Dedifferentiated amniotic fluid mesenchymal stem cell (primary cell): ENCODE measurements around the gene USP32.
"Not testable (repeated sequence)": the region's sequence is repeated elsewhere in the genome, so short reads cannot be mapped to it uniquely, and the experiment has no call there.

ENCODE experiments used
- DNase-seq: peaks from one replicate; pipeline ENCODE4 v3.0.0-alpha.2; 2016; ENCODE audit errors: extremely low spot score

USP32 gene, protein sequence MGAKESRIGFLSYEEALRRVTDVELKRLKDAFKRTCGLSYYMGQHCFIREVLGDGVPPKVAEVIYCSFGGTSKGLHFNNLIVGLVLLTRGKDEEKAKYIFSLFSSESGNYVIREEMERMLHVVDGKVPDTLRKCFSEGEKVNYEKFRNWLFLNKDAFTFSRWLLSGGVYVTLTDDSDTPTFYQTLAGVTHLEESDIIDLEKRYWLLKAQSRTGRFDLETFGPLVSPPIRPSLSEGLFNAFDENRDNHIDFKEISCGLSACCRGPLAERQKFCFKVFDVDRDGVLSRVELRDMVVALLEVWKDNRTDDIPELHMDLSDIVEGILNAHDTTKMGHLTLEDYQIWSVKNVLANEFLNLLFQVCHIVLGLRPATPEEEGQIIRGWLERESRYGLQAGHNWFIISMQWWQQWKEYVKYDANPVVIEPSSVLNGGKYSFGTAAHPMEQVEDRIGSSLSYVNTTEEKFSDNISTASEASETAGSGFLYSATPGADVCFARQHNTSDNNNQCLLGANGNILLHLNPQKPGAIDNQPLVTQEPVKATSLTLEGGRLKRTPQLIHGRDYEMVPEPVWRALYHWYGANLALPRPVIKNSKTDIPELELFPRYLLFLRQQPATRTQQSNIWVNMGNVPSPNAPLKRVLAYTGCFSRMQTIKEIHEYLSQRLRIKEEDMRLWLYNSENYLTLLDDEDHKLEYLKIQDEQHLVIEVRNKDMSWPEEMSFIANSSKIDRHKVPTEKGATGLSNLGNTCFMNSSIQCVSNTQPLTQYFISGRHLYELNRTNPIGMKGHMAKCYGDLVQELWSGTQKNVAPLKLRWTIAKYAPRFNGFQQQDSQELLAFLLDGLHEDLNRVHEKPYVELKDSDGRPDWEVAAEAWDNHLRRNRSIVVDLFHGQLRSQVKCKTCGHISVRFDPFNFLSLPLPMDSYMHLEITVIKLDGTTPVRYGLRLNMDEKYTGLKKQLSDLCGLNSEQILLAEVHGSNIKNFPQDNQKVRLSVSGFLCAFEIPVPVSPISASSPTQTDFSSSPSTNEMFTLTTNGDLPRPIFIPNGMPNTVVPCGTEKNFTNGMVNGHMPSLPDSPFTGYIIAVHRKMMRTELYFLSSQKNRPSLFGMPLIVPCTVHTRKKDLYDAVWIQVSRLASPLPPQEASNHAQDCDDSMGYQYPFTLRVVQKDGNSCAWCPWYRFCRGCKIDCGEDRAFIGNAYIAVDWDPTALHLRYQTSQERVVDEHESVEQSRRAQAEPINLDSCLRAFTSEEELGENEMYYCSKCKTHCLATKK (N-terminal part only)

DNA sequence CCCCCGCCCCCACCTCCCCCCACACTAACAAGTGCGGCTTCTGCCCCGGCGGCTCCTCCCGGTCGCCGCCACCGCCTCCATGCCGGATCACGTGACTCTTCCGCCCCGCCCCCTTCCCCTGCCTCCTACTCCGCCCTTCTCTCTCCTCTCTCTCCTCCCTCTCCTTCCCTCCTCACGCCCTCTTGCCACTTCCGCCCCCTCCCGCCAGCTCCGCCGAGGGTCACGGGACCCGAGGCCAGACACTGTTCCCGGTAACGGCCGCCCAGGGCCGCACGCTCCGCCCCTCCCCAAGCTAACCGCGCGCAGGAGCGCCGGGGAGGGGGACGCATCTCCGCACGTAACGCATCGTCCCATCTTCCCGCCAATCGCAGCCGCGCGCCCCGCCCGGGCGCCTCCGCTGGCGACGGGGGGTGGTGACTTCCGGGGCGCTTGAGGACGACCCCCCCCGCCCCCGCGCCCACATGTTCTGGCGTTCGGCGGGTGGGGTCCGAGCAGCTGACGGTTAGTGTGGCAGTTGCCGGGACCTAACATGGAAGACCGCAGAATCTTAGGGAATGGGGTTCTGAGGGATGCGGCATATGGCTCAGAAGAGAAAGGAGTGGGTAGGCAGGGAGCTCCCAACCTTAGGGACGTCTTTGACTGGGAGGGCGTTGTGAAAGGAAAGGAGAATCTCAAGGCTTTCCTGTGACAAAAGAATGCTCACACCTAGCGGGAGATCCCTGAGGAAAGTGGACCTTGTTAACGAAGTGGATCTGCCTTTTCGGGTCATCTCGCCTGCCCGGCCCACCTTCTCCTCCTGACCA is at the start of gene USP32:
USP32 (minus strand) TSS at position 92 of the 803 bp plus-strand sequence. CDS start 194 bp downstream, outside the sequence.
- DNase-seq = peak; percentile 98

DNA sequence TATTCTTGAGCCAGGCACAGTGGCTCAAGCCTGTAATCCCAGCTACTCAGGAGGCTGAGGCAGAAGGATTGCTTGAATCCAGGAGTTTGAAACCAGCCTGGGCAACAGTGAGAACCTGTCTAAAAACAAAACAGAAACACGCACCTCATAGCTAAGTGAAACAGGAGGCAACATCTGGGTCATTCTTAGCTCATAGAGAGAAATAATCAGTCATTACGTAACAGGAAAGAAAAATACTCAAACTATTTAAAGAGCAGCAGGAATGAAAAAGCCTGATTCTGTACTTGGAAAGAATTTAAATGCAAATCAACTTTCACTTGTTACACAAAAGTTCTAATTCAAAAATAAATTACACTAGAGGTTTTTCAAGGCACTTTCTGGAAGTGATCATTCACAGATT is 47.6 kb upstream of the USP32 start:
- peak; percentile 45 for DNase-seq

DNA sequence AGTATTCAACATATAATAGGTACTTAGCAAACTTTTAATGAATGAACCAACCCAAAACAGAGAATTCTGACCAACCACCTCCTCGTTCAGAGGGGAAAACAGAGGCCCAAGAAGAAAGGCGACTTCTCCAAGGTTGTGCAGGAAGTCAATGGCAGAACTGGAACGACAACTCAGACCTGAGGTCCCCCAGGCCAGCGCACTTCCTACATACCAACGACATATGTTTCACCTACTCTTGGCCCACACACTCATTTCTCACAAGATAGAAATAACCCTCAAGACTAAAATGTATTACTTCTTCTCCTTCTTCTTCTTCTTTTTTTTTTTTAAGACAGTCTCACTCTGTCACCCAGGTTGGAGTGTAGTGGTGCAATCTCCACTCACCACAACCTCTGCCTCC is 44.7 kb upstream of the USP32 start:
- DNase-seq = no peak

DNA sequence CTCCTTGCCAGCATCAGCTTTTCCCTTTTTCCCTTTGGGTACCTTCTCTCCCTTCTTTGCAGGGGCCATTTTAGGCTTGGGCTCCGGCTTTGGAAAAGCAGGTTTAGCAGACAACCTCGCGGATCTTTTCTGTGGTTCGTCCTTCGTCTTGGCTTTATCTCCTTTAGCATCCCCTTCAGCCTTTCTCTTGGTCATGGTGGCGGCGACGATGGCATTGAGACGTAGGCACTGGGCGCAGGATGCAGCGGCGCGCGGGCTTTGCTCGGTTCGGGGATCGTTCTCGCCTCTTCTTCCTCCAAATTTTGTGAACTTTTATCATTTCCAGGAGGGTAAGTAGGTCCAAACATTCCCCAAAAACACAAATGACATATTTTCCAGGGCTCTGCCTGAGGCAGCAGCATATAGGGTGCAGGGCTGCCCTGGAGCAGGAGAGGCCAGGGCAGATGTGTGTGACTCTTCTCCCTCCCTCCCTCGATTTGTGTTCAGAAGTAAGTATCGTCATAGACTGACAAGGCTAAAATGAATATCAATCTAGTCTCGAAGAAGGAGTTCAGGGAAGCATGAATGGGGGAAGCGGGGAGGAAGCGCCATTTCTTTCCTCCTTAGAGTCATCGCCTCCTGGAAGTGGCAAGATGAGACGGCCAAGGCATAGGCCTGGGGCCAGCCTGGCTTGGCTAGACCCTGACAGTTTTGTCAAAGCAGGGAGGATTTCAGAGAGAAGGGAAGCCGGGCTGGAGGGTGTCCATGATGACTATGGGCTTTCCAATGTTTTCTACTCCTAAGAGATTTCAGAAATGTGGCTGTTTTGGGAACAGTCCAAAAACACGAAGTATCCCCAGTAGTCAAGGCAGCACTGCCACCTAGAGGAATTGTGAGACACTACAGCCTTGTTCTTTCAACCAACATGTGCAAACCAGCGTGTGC is 43.6 kb upstream of the USP32 start:
- peak; percentile 91 for DNase-seq

DNA sequence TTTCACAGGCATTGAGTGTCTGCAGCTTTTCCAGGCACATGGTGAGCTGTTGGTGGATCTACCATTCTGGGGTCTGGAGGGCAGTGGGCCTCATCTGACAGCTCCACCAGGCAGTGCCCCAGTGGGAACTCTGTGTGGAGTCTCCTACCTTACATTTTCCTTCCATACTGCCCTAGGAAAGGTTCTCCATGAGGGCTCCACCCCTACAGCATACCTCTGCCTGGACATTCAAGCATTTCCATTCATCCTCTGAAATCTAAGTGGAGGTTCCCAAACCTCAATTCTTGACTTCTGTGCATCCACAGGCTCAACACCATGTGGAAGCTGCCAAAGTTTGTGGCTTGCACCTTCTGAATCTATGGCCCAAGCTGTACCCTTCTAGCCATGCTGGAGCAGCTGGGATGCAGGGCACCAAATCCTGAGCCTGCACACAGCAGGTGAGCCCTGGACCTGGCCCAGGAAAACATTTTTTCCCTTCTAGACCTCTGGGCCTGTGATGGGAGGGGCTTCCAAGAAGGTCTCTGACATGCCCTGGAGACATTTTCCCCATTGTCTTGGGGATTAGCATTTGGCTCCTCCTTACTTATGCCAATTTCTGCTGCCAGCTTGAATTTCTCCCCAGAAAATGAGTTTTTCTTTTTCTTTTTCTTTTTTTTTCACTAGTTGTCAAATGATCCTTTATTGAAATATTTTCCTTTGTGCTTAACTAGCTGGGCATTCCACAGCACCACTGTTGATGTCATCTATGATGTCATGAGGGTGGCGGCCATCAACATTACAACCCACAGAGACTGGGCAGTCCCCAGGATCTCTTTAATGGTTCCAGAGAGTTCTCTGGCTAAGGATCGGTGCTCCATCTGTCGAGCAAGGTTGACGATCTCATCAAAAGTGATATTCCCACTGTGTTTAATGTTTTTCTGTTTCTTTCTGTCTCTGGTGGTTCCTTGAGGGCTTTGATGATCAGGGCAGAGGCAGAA is 41.4 kb upstream of the USP32 start:
- DNase-seq = not testable (repeated sequence)

DNA sequence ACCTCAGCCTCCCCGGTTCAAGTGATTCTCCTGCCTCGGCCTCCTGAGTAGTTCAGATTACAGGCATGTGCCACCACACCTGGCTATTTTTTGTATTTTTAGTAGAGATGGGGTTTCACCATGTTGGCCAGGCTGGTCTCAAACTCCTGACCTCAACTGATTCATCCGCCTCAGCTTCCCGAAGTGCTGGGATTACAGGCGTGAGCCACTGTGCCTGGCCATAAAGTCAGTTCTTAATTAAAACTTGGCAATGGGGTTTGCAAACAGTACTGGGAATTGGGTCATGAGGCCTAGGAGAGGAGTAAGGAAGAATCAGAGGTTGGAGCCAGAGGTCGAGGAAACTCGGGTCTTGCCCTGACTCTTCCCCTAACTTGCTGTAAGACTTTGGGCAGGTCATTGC is 38.6 kb upstream of the USP32 start:
- DNase-seq = not testable (repeated sequence)

DNA sequence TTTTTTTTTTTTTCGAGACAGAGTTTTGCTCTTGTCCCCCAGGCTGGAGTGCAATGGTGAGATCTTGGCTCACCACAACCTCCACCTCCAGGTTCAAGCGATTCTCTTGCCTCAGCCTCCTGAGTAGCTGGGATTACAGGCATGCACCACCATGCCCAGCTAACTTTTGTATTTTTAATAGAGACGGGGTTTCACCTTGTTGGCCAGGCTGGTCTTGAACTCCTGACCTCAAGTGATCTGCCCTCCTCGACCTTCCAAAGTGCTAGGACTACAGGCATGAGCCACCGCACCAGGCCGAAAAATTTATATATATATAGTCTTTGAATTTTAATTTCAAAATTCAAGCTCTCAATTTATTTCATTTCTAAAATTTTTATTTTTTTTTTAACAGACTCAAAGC is 36.6 kb upstream of the USP32 start:
- not testable (repeated sequence) for DNase-seq

DNA sequence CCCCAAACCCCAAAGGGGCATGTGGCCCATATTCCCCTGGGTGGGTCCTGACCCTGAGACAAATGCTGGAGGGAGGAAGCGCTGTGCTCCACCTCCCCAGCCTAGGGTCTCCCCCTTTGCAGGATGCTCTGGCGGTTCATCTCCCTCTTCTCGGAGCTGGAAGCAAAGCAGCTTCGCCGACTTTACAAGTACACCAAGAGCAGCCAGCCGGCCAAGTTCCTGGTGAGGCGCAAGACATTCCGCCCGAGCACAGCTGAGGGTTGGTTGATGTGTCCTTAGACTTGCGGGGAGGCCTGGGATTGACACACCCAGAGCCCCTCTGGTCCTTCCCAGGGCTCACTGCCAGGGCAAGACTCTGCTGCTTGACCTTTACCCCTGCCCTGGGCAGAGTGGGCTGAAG is 34.7 kb upstream of the USP32 start:
- no peak for DNase-seq

DNA sequence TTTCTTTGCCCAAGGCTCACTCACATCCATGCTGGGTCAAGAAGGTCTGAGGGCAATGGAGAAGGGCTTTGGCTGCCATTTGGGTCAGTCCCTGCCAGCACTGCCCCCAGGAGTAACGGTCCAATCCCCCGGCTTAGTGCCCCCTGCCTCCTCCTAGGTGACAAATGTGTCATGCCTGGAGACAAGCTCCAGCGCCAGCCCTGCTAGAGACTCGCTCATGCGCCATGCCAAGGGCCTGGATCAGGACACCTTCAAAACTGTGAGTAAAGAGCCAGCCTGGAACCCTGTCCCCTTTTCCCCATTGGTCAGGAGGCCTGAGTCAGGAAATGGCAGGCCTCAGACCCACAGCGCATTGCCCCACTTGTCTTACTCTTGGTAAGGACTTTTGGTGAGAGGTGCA is 33.7 kb upstream of the USP32 start:
- DNase-seq = no peak

DNA sequence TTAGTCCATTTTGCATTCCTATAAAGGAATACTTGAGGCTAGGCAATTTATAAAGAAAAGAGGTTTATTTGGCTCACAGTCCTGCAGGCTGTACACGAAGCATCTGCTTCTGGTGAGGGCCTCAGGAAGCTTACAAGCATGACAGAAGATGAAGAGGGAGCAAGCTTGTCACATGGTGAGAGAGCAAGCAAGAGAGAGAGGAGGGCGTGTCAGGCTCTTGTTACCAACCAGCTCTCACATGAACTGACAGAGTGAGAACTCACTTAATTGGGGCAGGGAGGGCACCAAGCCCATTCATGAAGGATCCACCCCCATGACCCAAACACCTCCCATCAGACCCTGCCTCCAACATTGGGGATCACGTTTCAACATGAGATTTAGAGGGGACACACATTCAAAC is 31.9 kb upstream of the USP32 start:
- no peak for DNase-seq

DNA sequence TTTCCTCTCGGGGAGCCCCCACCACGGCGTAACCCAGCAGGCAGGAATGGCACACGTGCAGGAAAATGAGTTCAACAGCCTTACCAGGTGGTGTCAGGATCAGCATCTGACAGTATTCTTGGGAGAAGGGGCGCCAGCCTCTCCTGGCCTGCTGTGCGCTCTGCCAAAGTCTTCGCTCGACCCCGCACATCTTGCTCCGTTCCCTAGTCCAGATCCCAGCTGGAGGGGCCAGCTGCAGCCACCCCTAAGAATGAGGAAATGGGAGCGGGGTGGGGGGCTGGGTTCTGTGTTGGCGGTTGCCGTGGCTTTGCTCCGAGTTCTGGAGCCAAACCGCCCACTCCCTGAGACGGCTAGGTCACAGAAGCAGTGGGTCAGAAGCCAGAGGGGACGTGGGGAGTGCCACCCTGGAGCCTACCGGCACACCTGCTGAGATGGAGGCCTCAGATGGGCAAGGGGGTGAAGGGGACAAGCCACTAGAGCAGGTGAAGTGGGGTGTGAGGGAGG is 30.3 kb upstream of the USP32 start, which contains the start of gene CHCT1:
CHCT1 (plus strand) TSS at position 328 of the 504 bp plus-strand sequence; CDS start at position 432, 104 bp downstream.
- DNase-seq = no peak

DNA sequence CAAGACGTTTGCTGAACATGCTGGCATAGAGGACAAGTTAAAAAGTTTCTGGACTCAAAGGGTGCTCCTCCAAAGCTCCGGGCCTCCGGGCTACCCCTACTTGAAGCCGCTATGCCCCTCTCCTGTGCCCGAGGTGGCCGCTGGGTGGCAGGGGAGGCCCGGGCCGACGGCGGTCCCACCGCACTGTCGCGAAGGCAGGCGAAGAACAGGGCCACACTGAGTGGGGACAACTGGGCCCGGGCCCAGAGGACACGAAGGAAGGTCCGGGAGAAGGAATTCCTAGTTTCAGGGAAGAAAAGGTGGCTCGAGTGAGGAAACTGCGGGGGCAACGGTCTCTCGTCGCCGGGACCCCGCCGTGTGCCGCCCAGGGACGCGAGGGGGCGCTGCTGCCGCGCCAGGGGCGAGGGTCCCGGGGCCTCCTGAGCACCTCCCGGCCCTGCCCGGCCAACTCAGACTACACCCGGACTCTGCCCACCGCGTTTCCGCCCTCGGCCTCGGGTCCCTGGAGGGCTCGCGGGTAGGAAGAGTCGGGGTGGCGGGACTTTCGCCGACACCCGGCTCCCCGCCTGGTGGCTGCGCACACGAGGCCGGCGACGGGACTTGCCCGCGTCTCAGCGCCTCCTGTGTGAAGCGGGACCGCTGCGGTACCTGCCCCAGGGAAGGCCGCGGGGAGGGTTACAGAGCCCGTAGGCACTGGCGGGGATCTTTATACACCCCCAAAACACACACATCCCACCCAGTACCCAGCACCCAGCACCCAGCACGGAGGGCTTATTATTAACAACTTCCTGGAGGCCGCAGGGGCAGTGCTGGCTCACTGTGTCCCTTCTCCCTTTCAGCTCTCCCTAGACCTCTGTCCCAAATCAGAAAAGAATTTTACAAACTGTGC is 29.6 kb upstream of the USP32 start:
- peak; percentile 34 for DNase-seq

DNA sequence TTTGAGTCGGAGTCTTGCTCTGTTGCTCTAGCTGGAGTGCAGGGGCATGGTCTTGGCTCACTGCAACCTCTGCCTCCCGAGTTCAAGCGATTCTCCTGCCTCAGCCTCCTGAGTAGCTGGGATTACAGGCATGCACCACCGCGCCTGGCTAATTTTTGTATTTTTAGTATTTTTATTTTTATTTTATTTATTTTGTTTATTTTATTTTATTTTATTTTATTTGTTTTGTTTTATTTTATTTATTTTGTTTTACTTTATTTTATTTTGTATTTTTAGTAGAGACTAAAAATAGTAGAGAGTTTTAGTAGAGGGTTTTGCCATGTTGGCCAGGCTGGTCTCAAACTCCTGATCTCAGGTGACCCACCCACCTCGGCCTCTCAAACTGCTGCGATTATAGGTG is 27.9 kb upstream of the USP32 start:
- not testable (repeated sequence) for DNase-seq

DNA sequence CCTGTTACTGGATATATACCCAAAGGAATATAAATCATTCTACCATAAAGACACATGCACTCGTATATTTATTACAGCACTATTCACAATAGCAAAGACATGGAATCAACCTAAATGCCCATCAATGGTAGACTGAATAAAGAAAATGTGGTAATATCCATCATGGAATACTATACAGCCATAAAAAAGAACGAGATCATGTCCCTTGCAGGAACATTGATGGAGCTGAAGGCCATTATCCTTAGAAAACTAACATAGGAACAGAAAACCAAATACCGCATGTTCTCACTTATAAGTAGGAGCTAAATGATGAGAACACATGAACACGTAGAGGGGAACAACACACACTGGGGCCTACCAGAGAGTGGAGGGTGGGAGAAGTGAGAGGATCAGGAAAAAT is 27.1 kb upstream of the USP32 start:
- not testable (repeated sequence) for DNase-seq

DNA sequence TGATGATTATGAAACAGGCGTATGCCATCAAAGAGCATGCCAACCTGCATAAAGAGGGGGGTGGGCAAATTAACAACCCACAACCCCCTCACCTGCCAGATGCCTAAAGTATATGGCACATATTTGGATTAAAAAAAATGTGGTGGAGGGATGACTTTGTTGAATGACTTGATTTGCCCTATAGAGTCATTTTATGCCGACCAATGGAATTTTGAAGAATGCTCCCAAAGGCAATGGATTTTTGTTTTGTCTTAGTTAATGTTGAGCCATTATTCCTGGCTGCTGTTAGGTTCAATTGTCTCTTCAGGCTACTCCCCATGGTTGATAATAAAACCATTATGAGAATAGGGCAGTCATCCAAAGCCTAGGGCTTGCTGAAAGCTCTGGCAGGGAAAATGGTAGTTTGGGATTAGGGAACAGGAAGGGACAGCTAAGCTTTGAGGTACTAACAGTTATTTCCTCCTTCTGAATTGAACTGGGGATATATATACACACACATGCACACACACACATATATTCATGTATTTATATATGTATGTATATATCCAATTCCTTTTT is 24.5 kb upstream of the USP32 start:
- no peak for DNase-seq

DNA sequence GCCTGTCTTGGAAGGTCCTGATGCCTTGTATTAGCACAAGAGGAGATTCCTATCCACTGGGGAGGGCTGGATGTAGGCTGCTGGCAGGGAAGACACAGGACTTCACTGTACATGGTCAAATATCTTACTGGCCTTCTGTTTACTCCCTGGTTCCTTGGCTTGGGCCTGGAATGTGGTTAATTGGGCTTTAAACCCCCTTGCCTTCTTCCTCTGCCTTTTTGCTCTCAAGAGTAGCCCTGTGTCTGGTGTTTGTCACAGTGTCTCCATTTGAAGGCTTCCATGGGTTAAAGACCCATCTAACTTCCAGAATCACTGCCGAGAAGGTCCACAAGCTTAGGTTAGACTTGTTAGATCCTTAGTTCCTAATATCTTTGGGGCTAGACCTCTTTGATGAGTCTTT is 23.2 kb upstream of the USP32 start:
- DNase-seq = no peak

DNA sequence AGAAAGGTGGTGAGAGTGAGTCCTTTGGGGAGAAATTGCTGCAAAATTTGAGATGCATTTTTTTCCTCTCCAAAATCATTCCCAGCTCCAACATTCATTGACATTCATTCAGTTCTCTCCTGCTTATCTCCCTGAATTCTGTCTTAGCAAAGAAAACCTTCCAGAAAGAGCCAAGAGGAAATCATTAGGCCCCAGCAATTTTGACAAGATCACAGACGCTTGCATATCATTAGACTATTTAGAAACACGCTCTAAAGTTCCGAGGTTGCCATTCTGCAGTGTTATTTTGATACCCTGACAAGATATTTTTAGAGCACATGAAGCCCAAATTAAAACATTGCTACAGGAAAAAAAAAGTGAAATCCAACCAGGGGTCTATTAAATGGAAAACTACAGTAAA is 20.8 kb upstream of the USP32 start:
- DNase-seq = no peak
